H1 (cell line): ENCODE data around the gene FXYD7. TPM values are rescaled to one million over a fixed set of nuclear protein-coding genes. Genes with fewer than 3 reads are reported as not detected.

ENCODE experiments used
- CTCF ChIA-PET: fragments of 300-600 bp; sonication (Branson Sonifier 250); formaldehyde crosslinking; loops from one replicate; lab custom pipeline; 2021; ENCODE audit not compliant: partially characterized antibody; lab: Charles Lee
- POLR2A ChIA-PET: fragments of 300-600 bp; sonication (Branson Sonifier 250); formaldehyde crosslinking; loops from one replicate; lab custom pipeline; 2021; ENCODE audit warnings: inconsistent platforms; ENCODE audit not compliant: partially characterized antibody; lab: Charles Lee
- DNase-seq, 2 experiments: peaks; one replicate each; pipeline versions ENCODE4 v3.0.0 to v3.0.0-alpha.2; 2010 to 2022; ENCODE audit warnings: low spot score in 2 of 2, low read depth in 1 of 2, mixed read lengths in 1 of 2
- FAIRE-seq: peaks from 2 replicates; lab custom pipeline; 2011; peaks lifted over from hg19 to GRCh38; lab: Jason Lieb, UNC
- H2AFZ ChIP-seq: 2 replicates; pipeline ENCODE4 v1.8.1; 2012; ENCODE audit warnings: low read length, inconsistent platforms
- H2AK5ac ChIP-seq: 2 replicates; pipeline ENCODE4 v1.6.1; 2013; ENCODE audit warnings: low read depth, low read length
- H2BK120ac ChIP-seq: replicated peaks from 2 replicates; pipeline ENCODE3; 2013; ENCODE audit warnings: low read depth, low read length, inconsistent platforms
- H2BK12ac ChIP-seq: 2 replicates; pipeline ENCODE4 v1.6.1; 2013; ENCODE audit warnings: low read depth, low read length
- H2BK15ac ChIP-seq: 2 replicates; pipeline ENCODE4 v1.6.1; 2013; ENCODE audit warnings: low read length
- H2BK20ac ChIP-seq: 2 replicates; pipeline ENCODE4 v1.6.1; 2013; ENCODE audit warnings: low read length
- H2BK5ac ChIP-seq: 2 replicates; pipeline ENCODE4 v1.6.1; 2013; ENCODE audit warnings: low read depth, low read length
- H3K14ac ChIP-seq: 2 replicates; pipeline ENCODE4 v1.6.1; 2013; ENCODE audit warnings: inconsistent platforms; ENCODE audit not compliant: insufficient read length
- H3K18ac ChIP-seq: 2 replicates; pipeline ENCODE4 v1.6.1; 2013; ENCODE audit warnings: low read length; ENCODE audit errors: extremely low read depth
- H3K23ac ChIP-seq: 2 replicates; pipeline ENCODE4 v1.6.1; 2013; ENCODE audit warnings: inconsistent platforms; ENCODE audit not compliant: insufficient read length
- H3K23me2 ChIP-seq: 2 replicates; pipeline ENCODE4 v1.6.1; 2013; ENCODE audit warnings: low read depth, low read length
- H3K27ac ChIP-seq: 2 replicates; pipeline ENCODE4 v1.6.1; 2011; ENCODE audit warnings: low read depth, low read length, inconsistent platforms
- H3K27me3 ChIP-seq, 4 experiments: replicated peaks in 1 of 4; 1 replicate in 1 of 4; 2 replicates in 3 of 4; pipeline versions ENCODE4 v1.6.1 to v1.8.1; 2011 to 2013; ENCODE audit warnings: low read length in 3 of 4, mild to moderate bottlenecking in 3 of 4, inconsistent platforms in 2 of 4, mixed read lengths in 2 of 4, moderate library complexity in 1 of 4; ENCODE audit not compliant: control insufficient read depth in 3 of 4, insufficient read depth in 3 of 4; ENCODE audit errors: extremely low read depth in 1 of 4
- H3K36me3 ChIP-seq, 4 experiments: 2 replicates each; pipeline versions ENCODE4 v1.6.1 to v1.8.1; 2011 to 2013; ENCODE audit warnings: mild to moderate bottlenecking in 4 of 4, low read length in 3 of 4, moderate library complexity in 2 of 4, control low read depth in 1 of 4, inconsistent platforms in 1 of 4; ENCODE audit not compliant: insufficient read depth in 4 of 4, control insufficient read depth in 2 of 4
- H3K4ac ChIP-seq: replicated peaks from 2 replicates; pipeline ENCODE3; 2013; ENCODE audit warnings: low read length, low read depth, mixed read lengths, inconsistent platforms; ENCODE audit not compliant: insufficient read length
- H3K4me1 ChIP-seq, 4 experiments: replicated peaks in 1 of 4; 1 replicate in 1 of 4; 2 replicates in 3 of 4; pipeline versions ENCODE4 v1.6.1 to v1.8.1; 2011 to 2013; ENCODE audit warnings: low read length in 3 of 4, inconsistent platforms in 2 of 4, mixed read lengths in 1 of 4; ENCODE audit not compliant: insufficient read depth in 4 of 4, control insufficient read depth in 3 of 4
- H3K4me2 ChIP-seq, 2 experiments: 2 replicates each; pipeline versions ENCODE4 v1.6.1 to v1.8.1; 2011 to 2013; ENCODE audit warnings: low read depth in 2 of 2, low read length in 2 of 2, control low read depth in 1 of 2, inconsistent platforms in 1 of 2, mild to moderate bottlenecking in 1 of 2; ENCODE audit not compliant: insufficient read depth in 1 of 2
- H3K4me3 ChIP-seq, 4 experiments: fragments of 200-600, 300-600 bp in 1 of 4; sonication (generic), shearing (Covaris generic), sonication (Bioruptor Twin) in 1 of 4; 2 replicates each; pipeline versions ENCODE4 v1.5.1 to v1.8.1; 2011 to 2016; ENCODE audit warnings: low read length in 4 of 4, low read depth in 3 of 4, control low read depth in 2 of 4, inconsistent platforms in 2 of 4, mild to moderate bottlenecking in 2 of 4, mixed read lengths in 1 of 4, moderate library complexity in 1 of 4; ENCODE audit not compliant: insufficient read depth in 2 of 4; ENCODE audit errors: extremely low read depth in 1 of 4
- H3K56ac ChIP-seq: replicated peaks from 2 replicates; pipeline ENCODE3; 2013; ENCODE audit warnings: low read depth, mild to moderate bottlenecking, mixed read lengths, low read length, inconsistent platforms; ENCODE audit not compliant: insufficient read length
- H3K79me1 ChIP-seq: 2 replicates; pipeline ENCODE4 v1.6.1; 2013; ENCODE audit warnings: low read depth, low read length, control low read depth
- H3K79me2 ChIP-seq, 2 experiments: 2 replicates each; pipeline versions ENCODE4 v1.6.1 to v1.8.1; 2012 to 2013; ENCODE audit warnings: low read length in 2 of 2, mild to moderate bottlenecking in 2 of 2, inconsistent platforms in 1 of 2; ENCODE audit not compliant: insufficient read depth in 2 of 2, control insufficient read depth in 1 of 2
- H3K9ac ChIP-seq, 4 experiments: replicated peaks in 1 of 4; 1 replicate in 1 of 4; 2 replicates in 3 of 4; pipeline versions ENCODE4 v1.6.1 to v1.8.1; 2011 to 2013; ENCODE audit warnings: low read depth in 3 of 4, low read length in 3 of 4, control low read depth in 2 of 4, mild to moderate bottlenecking in 2 of 4, moderate library complexity in 2 of 4, inconsistent platforms in 1 of 4; ENCODE audit errors: extremely low read depth in 1 of 4
- H3K9me3 ChIP-seq, 2 experiments: 2 replicates each; pipeline versions ENCODE4 v1.6.1 to v1.8.1; 2012 to 2013; ENCODE audit warnings: mild to moderate bottlenecking in 2 of 2, moderate library complexity in 2 of 2, control low read depth in 1 of 2, inconsistent platforms in 1 of 2, low read depth in 1 of 2, low read length in 1 of 2, mixed read lengths in 1 of 2; ENCODE audit not compliant: insufficient read depth in 2 of 2
- H4K20me1 ChIP-seq, 2 experiments: replicated peaks in 1 of 2; 2 replicates each; pipeline versions ENCODE3 to v1.8.1; 2011 to 2013; ENCODE audit warnings: inconsistent platforms in 2 of 2, low read length in 2 of 2, mild to moderate bottlenecking in 1 of 2; ENCODE audit not compliant: insufficient read depth in 2 of 2, control insufficient read depth in 1 of 2
- H4K5ac ChIP-seq: 2 replicates; pipeline ENCODE4 v1.6.1; 2013; ENCODE audit warnings: low read length, low read depth, mixed read lengths, inconsistent platforms; ENCODE audit not compliant: insufficient read length
- H4K8ac ChIP-seq: 2 replicates; pipeline ENCODE4 v1.8.0; 2013; ENCODE audit warnings: mild to moderate bottlenecking, moderate library complexity, low read length, inconsistent platforms; ENCODE audit not compliant: insufficient read depth; ENCODE audit errors: extremely low read depth
- H4K91ac ChIP-seq: replicated peaks from 2 replicates; pipeline ENCODE3; 2013; ENCODE audit warnings: low read length, mixed read lengths, inconsistent platforms; ENCODE audit not compliant: insufficient read length
- CTBP2 ChIP-seq: IDR thresholded peaks from 2 replicates; pipeline ENCODE4 v1.7.0; 2011; ENCODE audit warnings: borderline replicate concordance, mild to moderate bottlenecking, moderate library complexity, mixed read lengths, low read length; ENCODE audit not compliant: insufficient read depth, insufficient read length
- GABPA ChIP-seq: IDR thresholded peaks from 2 replicates; pipeline ENCODE4 v1.6.1; 2011; ENCODE audit warnings: mild to moderate bottlenecking, low read length, moderate library complexity, borderline replicate concordance; ENCODE audit not compliant: insufficient read depth
- KDM4A ChIP-seq: IDR thresholded peaks from one replicate; pipeline ENCODE4 v1.7.1; 2012; ENCODE audit warnings: low read depth, mild to moderate bottlenecking, moderate library complexity, low read length, inconsistent platforms; ENCODE audit not compliant: severe bottlenecking
- RNF2 ChIP-seq: fragments of 200-900, 300-1000 bp; sonication (generic); IDR thresholded peaks from 2 replicates; pipeline ENCODE4 v1.7.1; 2016; ENCODE audit warnings: borderline replicate concordance, low read depth, mild to moderate bottlenecking, antibody characterized with exemption, low read length; ENCODE audit not compliant: poor library complexity, severe bottlenecking; ENCODE audit errors: missing control alignments
- TCF12 ChIP-seq: IDR thresholded peaks from 2 replicates; pipeline ENCODE4 v1.6.1; 2011; ENCODE audit warnings: low read depth, mild to moderate bottlenecking, low read length
- WGBS, 2 experiments: shearing (Covaris generic) in 1 of 2; methylation state at CpG; one replicate each; pipeline versions ENCODE4 v1.1.6 to v1.1.7; 2013 to 2015; ENCODE audit warnings: low lambda C conversion rate in 2 of 2, mixed read lengths in 2 of 2, inconsistent platforms in 1 of 2, low coverage in 1 of 2, missing lambda C conversion rate in 1 of 2; ENCODE audit not compliant: insufficient replicate concordance in 2 of 2, insufficient coverage in 1 of 2, insufficient read length in 1 of 2; ENCODE audit errors: extremely low coverage in 1 of 2, missing lambda C conversion rate in 1 of 2; 5-methylcytosine and 5-hydroxymethylcytosine counted together
- polyA plus RNA-seq, 7 experiments: library from polyadenylated mRNA; depleted of rRNA in 3 of 7; stranded (reverse) in 5 of 7; unstranded in 2 of 7; fragments of >200 nt in 5 of 7; fragments of 200-250 nt in 2 of 7; gene quantifications; 1 replicate in 5 of 7; 2 replicates in 1 of 7; 4 replicates in 1 of 7; pipeline versions ENCODE4 v1.2.1 to v1.2.3, GENCODE V29; 2011 to 2013; ENCODE audit warnings: missing spikeins in 2 of 7, mixed read lengths in 2 of 7
- total RNA-seq: library from RNA; stranded (reverse); fragmentation: NEBNext Ultra II Directional; extraction: Animal tissue kit (Norgen Biotek cat#: 25700); gene quantifications from 2 replicates; pipeline ENCODE4 v1.2.1, GENCODE V29; 2021

FXYD7 gene
- total and polyA plus RNA-seq, 2 of the 8 experiments (the other 6 are each of a cell fraction or from before 2014, with no cell fraction given) = 12.1 to 14.3 TPM

DNA sequence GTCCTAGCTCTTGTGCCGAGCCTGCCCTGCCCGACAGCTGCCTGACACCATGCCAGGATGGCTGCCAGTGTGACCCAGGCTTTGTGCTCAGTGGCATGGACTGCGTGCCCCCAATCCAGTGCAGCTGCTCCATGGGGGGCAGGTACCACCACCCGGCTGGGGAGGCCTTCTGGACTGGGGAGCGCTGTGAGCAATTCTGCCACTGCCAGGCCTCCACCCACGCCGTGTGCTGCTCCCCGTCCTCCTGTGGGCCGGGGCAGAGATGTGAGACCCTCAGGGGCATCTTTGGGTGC is 36.8 kb upstream of the FXYD7 start:
- ChIA-PET CTCF (interaction anchor here (1.0 to 1.7 kb wide), 4 partner anchors 9 to 62 kb away, joined by 3 to 7 read pairs (median 5); partner anchors contain the start of genes FXYD3 and LGI4), POLR2A (interaction anchor here (0.7 to 1.7 kb wide), 3 partner anchors 8 to 18 kb away, joined by 3 to 4 read pairs (median 3); no protein-coding TSS in a partner anchor)
- no peak overlapping the region for H3K23ac ChIP-seq
- H3K9ac ChIP-seq = no peak overlapping the region
- H3K4me1 ChIP-seq = peaks cover 0 to 4% (median 1%) of the 10 kb centered on the region in 4 experiments; a peak in 2 of 7 replicates
- H3K27ac ChIP-seq = no peak overlapping the region
- H4K91ac ChIP-seq = no peak overlapping the region
- no peak overlapping the region for H3K4me2 ChIP-seq
- no peak overlapping the region for H2AK5ac ChIP-seq
- no peaks in the 10 kb centered on the region for H3K79me2 ChIP-seq
- H3K23me2 ChIP-seq = peaks cover 7% of the 10 kb centered on the region; the same call in 1 of the 2 replicates
- peaks cover 0 to 7% of the 10 kb centered on the region in 2 experiments for H4K20me1 ChIP-seq
- H3K36me3 ChIP-seq = no peaks in the 10 kb centered on the region
- H2BK12ac ChIP-seq = no peak overlapping the region
- TF ChIP-seq CTBP2 = no peak
- TF ChIP-seq GABPA = no peak
- TF ChIP-seq KDM4A = no peak
- no peak for TF ChIP-seq TCF12
- TF ChIP-seq RNF2 = no peak
- no peak overlapping the region for H2BK15ac ChIP-seq
- H2AFZ ChIP-seq = no peak overlapping the region
- H3K4ac ChIP-seq = no peak overlapping the region
- H3K9me3 ChIP-seq = no peaks in the 10 kb centered on the region
- H4K5ac ChIP-seq = no peak overlapping the region
- no peak overlapping the region for H2BK5ac ChIP-seq
- H4K8ac ChIP-seq = no peak overlapping the region
- WGBS, 2 experiments = 94% methylated on average over 9 of the region's 9 CpGs; no CpG with 5 or more reads in 1 of the 2 experiments
- no peaks in the 10 kb centered on the region; a peak in 1 of 7 replicates for H3K27me3 ChIP-seq
- H3K14ac ChIP-seq = no peak overlapping the region
- no peak overlapping the region for H2BK20ac ChIP-seq
- H3K18ac ChIP-seq = no peak overlapping the region
- H2BK120ac ChIP-seq = no peak overlapping the region
- DNase-seq (no peak), FAIRE-seq (no peak)
- H3K79me1 ChIP-seq = no peaks in the 10 kb centered on the region
- no peak overlapping the region for H3K4me3 ChIP-seq
- no peak overlapping the region for H3K56ac ChIP-seq
